IMR-90 (cell line): Measurements from ENCODE around the gene PHACTR2. TPM values are rescaled to one million over a fixed set of nuclear protein-coding genes. Genes with fewer than 3 reads are reported as not detected.

Source experiments
- ATAC-seq: fragments of 200-7000 bp; cut with Tn5 transposase; 2 replicates; pipeline ENCODE4 v1.9.1; 2020; ENCODE audit warnings: low read depth, mild to moderate bottlenecking, moderate library complexity
- BruUV-seq: library from RNA; stranded (reverse); fragments of 400-500 nt; replicated peaks from 2 replicates; lab custom pipeline; 2021; lab: Mats Ljungman, UMichigan
- CTCF ChIA-PET: fragments of 300-600 bp; formaldehyde crosslinking; extraction: SDS; loops from one replicate; lab custom pipeline; 2021; ENCODE audit warnings: antibody characterized with exemption; lab: Yijun Ruan, JAX
- POLR2A ChIA-PET: fragments of 300-600 bp; sonication (Branson Sonifier 250); formaldehyde crosslinking; loops from one replicate; lab custom pipeline; 2022; ENCODE audit warnings: antibody characterized with exemption; ENCODE audit not compliant: unreplicated experiment; lab: Charles Lee
- DNase-seq: peaks from one replicate; pipeline ENCODE4 v3.0.0; 2013
- H2AFZ ChIP-seq: replicated peaks from 2 replicates; pipeline ENCODE3; 2013; ENCODE audit warnings: low read length, mild to moderate bottlenecking; ENCODE audit not compliant: poor library complexity
- H2AK5ac ChIP-seq: 2 replicates; pipeline ENCODE4 v1.6.1; 2013; ENCODE audit warnings: low read depth, low read length, inconsistent platforms
- H2AK9ac ChIP-seq: replicated peaks from 2 replicates; pipeline ENCODE3; 2013; ENCODE audit warnings: mild to moderate bottlenecking, low read depth, low read length, moderate library complexity; ENCODE audit not compliant: poor library complexity
- H2BK120ac ChIP-seq: 2 replicates; pipeline ENCODE4 v1.6.1; 2013; ENCODE audit warnings: low read depth, low read length, inconsistent platforms
- H2BK15ac ChIP-seq: 3 replicates; pipeline ENCODE4 v1.6.1; 2013; ENCODE audit warnings: low read depth, low read length, inconsistent platforms
- H2BK20ac ChIP-seq: 2 replicates; pipeline ENCODE4 v1.6.1; 2013; ENCODE audit warnings: low read depth, mild to moderate bottlenecking, inconsistent platforms, low read length, moderate library complexity
- H2BK5ac ChIP-seq: 2 replicates; pipeline ENCODE4 v1.6.1; 2013; ENCODE audit warnings: mild to moderate bottlenecking, low read depth, low read length, inconsistent platforms; ENCODE audit not compliant: poor library complexity, severe bottlenecking
- H3K14ac ChIP-seq: replicated peaks from 2 replicates; pipeline ENCODE4 v1.6.1; 2013; ENCODE audit warnings: low read depth, low read length, inconsistent platforms
- H3K18ac ChIP-seq: 2 replicates; pipeline ENCODE4 v1.6.1; 2013; ENCODE audit warnings: low read depth, low read length, control low read depth
- H3K23ac ChIP-seq: 2 replicates; pipeline ENCODE4 v1.6.1; 2013; ENCODE audit warnings: low read depth, low read length, inconsistent platforms
- H3K27ac ChIP-seq: 2 replicates; pipeline ENCODE4 v1.5.1; 2013; ENCODE audit warnings: mild to moderate bottlenecking, control low read depth, low read length; ENCODE audit not compliant: insufficient read depth
- H3K27me3 ChIP-seq: 2 replicates; pipeline ENCODE4 v1.6.1; 2013; ENCODE audit warnings: low read length; ENCODE audit not compliant: control insufficient read depth, insufficient read depth
- H3K36me3 ChIP-seq: 2 replicates; pipeline ENCODE4 v1.6.1; 2013; ENCODE audit warnings: low read length, mixed read lengths; ENCODE audit not compliant: control insufficient read depth, insufficient read depth
- H3K4ac ChIP-seq: 2 replicates; pipeline ENCODE4 v1.6.1; 2013; ENCODE audit warnings: low read depth, low read length, inconsistent platforms
- H3K4me1 ChIP-seq: 2 replicates; pipeline ENCODE4 v1.6.1; 2013; ENCODE audit warnings: low read length, mixed read lengths; ENCODE audit not compliant: control insufficient read depth, insufficient read depth
- H3K4me2 ChIP-seq: 2 replicates; pipeline ENCODE4 v1.6.1; 2013; ENCODE audit warnings: low read depth, mild to moderate bottlenecking, control low read depth, low read length, moderate library complexity
- H3K4me3 ChIP-seq: 2 replicates; pipeline ENCODE4 v1.5.1; 2013; ENCODE audit warnings: low read depth, mild to moderate bottlenecking, control low read depth, low read length, moderate library complexity; ENCODE audit not compliant: insufficient read depth
- H3K56ac ChIP-seq: 2 replicates; pipeline ENCODE4 v1.6.1; 2013; ENCODE audit warnings: low read length, inconsistent platforms; ENCODE audit not compliant: insufficient read depth; ENCODE audit errors: extremely low read depth
- H3K79me1 ChIP-seq, 2 experiments: 2 replicates each; pipeline ENCODE4 v1.6.1; 2013; ENCODE audit warnings: low read length in 2 of 2, inconsistent platforms in 1 of 2, low read depth in 1 of 2
- H3K9ac ChIP-seq: 2 replicates; pipeline ENCODE4 v1.6.1; 2013; ENCODE audit warnings: low read depth, low read length, control low read depth
- H3K9me1 ChIP-seq: 2 replicates; pipeline ENCODE4 v1.6.1; 2013; ENCODE audit warnings: low read length, inconsistent platforms; ENCODE audit not compliant: insufficient read depth
- H3K9me3 ChIP-seq: 2 replicates; pipeline ENCODE4 v1.6.1; 2013; ENCODE audit warnings: low read length; ENCODE audit not compliant: control insufficient read depth, insufficient read depth
- H4K20me1 ChIP-seq: 2 replicates; pipeline ENCODE4 v1.6.1; 2013; ENCODE audit warnings: low read length, inconsistent platforms; ENCODE audit not compliant: insufficient read depth
- H4K5ac ChIP-seq: 2 replicates; pipeline ENCODE4 v1.6.1; 2013; ENCODE audit warnings: mild to moderate bottlenecking, low read depth, low read length, control low read depth
- H4K8ac ChIP-seq, 2 experiments: 2 replicates each; pipeline ENCODE4 v1.6.1; 2013; ENCODE audit warnings: low read depth in 2 of 2, low read length in 2 of 2, control low read depth in 1 of 2, inconsistent platforms in 1 of 2
- H4K91ac ChIP-seq: 2 replicates; pipeline ENCODE4 v1.6.1; 2013; ENCODE audit warnings: low read depth, low read length, inconsistent platforms; ENCODE audit not compliant: insufficient read depth
- CEBPB ChIP-seq: IDR thresholded peaks from 2 replicates; pipeline ENCODE4 v1.6.1; 2012; ENCODE audit warnings: low read depth, low read length, improper control_type of control experiment
- CTCF ChIP-seq: conservative IDR thresholded peaks from 2 replicates; pipeline ENCODE4 v1.5.1; 2012; ENCODE audit warnings: mild to moderate bottlenecking, low read depth, low read length, improper control_type of control experiment
- ELK1 ChIP-seq: fragments of 150-350 bp; IDR thresholded peaks from 2 replicates; pipeline ENCODE4 v1.6.1; 2016; ENCODE audit warnings: low read depth, mild to moderate bottlenecking, low read length, moderate library complexity, borderline replicate concordance
- FOS ChIP-seq: fragments of 150-350 bp; IDR thresholded peaks from 2 replicates; pipeline ENCODE4 v1.6.1; 2016; ENCODE audit warnings: low read depth, low read length
- MAFK ChIP-seq: IDR thresholded peaks from 2 replicates; pipeline ENCODE4 v1.6.1; 2012; ENCODE audit warnings: low read depth, low read length, improper control_type of control experiment
- MAZ ChIP-seq: IDR thresholded peaks from 2 replicates; pipeline ENCODE4 v1.6.1; 2012; ENCODE audit warnings: low read depth, mild to moderate bottlenecking, low read length, improper control_type of control experiment, moderate library complexity, borderline replicate concordance
- MXI1 ChIP-seq: IDR thresholded peaks from 2 replicates; pipeline ENCODE4 v1.6.1; 2012; ENCODE audit warnings: low read depth, mild to moderate bottlenecking, low read length, moderate library complexity, borderline replicate concordance
- NFE2L2 ChIP-seq: fragments of 150-350 bp; IDR thresholded peaks from 2 replicates; pipeline ENCODE4 v1.6.1; 2016; ENCODE audit warnings: low read depth, mild to moderate bottlenecking, low read length
- RCOR1 ChIP-seq: IDR thresholded peaks from 2 replicates; pipeline ENCODE4 v1.6.1; 2012; ENCODE audit warnings: mild to moderate bottlenecking, low read length, improper control_type of control experiment; ENCODE audit not compliant: insufficient replicate concordance
- RFX5 ChIP-seq: IDR thresholded peaks from 2 replicates; pipeline ENCODE4 v1.8.0; 2012; ENCODE audit warnings: low read depth, mild to moderate bottlenecking, low read length, moderate library complexity
- WGBS, 2 experiments: methylation state at CpG; one replicate each; pipeline versions ENCODE4 v1.1.5 to v1.1.7; 2013; ENCODE audit warnings: missing lambda C conversion rate in 2 of 2; ENCODE audit not compliant: insufficient read length in 1 of 2; ENCODE audit errors: extremely low coverage in 2 of 2; 5-methylcytosine and 5-hydroxymethylcytosine counted together
- dilution Hi-C: fragments of 300-500 bp; cut with HindIII; formaldehyde crosslinking; loops from one replicate; pipeline ENCODE4 v1.14.3; 2018; ENCODE audit warnings: low sequenced_read_pairs; ENCODE audit not compliant: unreplicated experiment
- in situ Hi-C: fragments of 300-500 bp; cut with MboI; formaldehyde crosslinking; loops from 3 replicates; pipeline ENCODE4 v1.14.3; 2019; ENCODE audit warnings: low sequenced_read_pairs, inconsistent platforms, mixed read lengths
- intact Hi-C: fragments of 100-400 bp; cut with micrococcal nuclease; formaldehyde crosslinking; loops from 2 replicates; pipeline ENCODE4 v1.10.0; 2022
- polyA plus RNA-seq, 3 experiments: library from polyadenylated mRNA; depleted of rRNA; stranded (reverse); fragments of >200 nt; gene quantifications; 2 replicates each; pipeline ENCODE4 v1.2.3, GENCODE V29; 2012; ENCODE audit warnings: low replicate concordance in 1 of 3
- total RNA-seq: library from RNA; depleted of rRNA; stranded (reverse); fragments of >200 nt; gene quantifications from 2 replicates; pipeline ENCODE4 v1.2.3, GENCODE V29; 2012

PHACTR2 gene
- total and polyA plus RNA-seq, 2 of the 4 experiments (the other 2 are of a cell fraction) = 14.5 to 74.2 TPM

- no CpG with 5 or more reads among the region's 3 CpGs for WGBS, 2 experiments
- Histone ChIP-seq H3K18ac (no peak overlapping the region), H4K20me1 (no peaks in the 10 kb centered on the region), H2AK9ac (no peak overlapping the region), H3K9me3 (no peaks in the 10 kb centered on the region), H3K23ac (no peak overlapping the region), H3K36me3 (no peaks in the 10 kb centered on the region), H2AK5ac (no peak overlapping the region), H4K5ac (no peak overlapping the region), H2BK15ac (no peak overlapping the region), H3K56ac (no peak overlapping the region), H3K79me1 (peaks cover 0 to 4% of the 10 kb centered on the region in 2 experiments; a peak in 2 of 4 replicates), H3K4me3 (no peak overlapping the region), H4K91ac (no peak overlapping the region), H3K27me3 (no peaks in the 10 kb centered on the region), H2BK120ac (no peak overlapping the region), H3K9me1 (peaks cover 5% of the 10 kb centered on the region; the same call in 1 of the 2 replicates), H4K8ac (no peak overlapping the region), H3K27ac (no peak overlapping the region), H2AFZ (no peak overlapping the region), H3K4ac (no peak overlapping the region), H2BK20ac (no peak overlapping the region), H3K4me1 (no peaks in the 10 kb centered on the region), H2BK5ac (no peak overlapping the region), H3K4me2 (no peak overlapping the region), H3K14ac (no peak overlapping the region), H3K9ac (no peak overlapping the region)
- CTCF ChIA-PET = no interaction called here
- no TSS peak for BruUV-seq
- ATAC-seq (no peak), DNase-seq (no peak)
- POLR2A ChIA-PET = no interaction called here
- intact Hi-C loops (no loop called here), in situ Hi-C loops (no loop called here), dilution Hi-C loops (no loop called here)
- no peak for TF ChIP-seq MXI1
- TF ChIP-seq MAZ = no peak
- TF ChIP-seq CEBPB = no peak
- TF ChIP-seq CTCF = no peak
- TF ChIP-seq ELK1 = no peak
- no peak for TF ChIP-seq RFX5
- no peak for TF ChIP-seq RCOR1
- TF ChIP-seq NFE2L2 = no peak
- TF ChIP-seq MAFK = no peak
- TF ChIP-seq FOS = no peak
Observed at GRCh38 chr6:143637691-143638090, 40.1 kb upstream of the PHACTR2 start.
